ENCODE results near the gene CDC42EP4. TPM values are rescaled to one million over a fixed set of nuclear protein-coding genes. Genes with fewer than 3 reads are reported as not detected.
A peak's percentile ranks its signal among the peaks of the same experiment; 100 is the strongest.

The CDC42EP4 gene
- total and polyA plus RNA-seq, 4 donors: 50.4 to 106 (median 78.1) TPM

GRCh38 chr17:73346501-73347162 lies 34.8 kb upstream of the CDC42EP4 start:
- Histone ChIP-seq H3K9me3 (ENCODE audit: control insufficient read depth, insufficient read depth, low read length) (no peaks in the 10 kb centered on the region), H3K27ac (ENCODE audit: low read depth, low read length) (peak overlapping the region; percentile 98), H3K4me3 (ENCODE audit: low read depth, low read length) (no peak overlapping the region), H3K36me3 (ENCODE audit: control insufficient read depth, insufficient read depth, low read length) (peaks cover 23% of the 10 kb centered on the region), H3K4me1 (ENCODE audit: control insufficient read depth, insufficient read depth, low read length) (peaks cover 83% of the 10 kb centered on the region), H3K27me3 (ENCODE audit: control insufficient read depth, insufficient read depth, low read length) (no peaks in the 10 kb centered on the region)
- no peak for DNase-seq (ENCODE audit: low read depth in 4 of 6, low spot score in 6 of 6)
- 43% methylated on average over 7 of the region's 12 CpGs for WGBS (ENCODE audit: insufficient coverage)

- Histone ChIP-seq H3K4me1 (ENCODE audit: control insufficient read depth, insufficient read depth, low read length) (peaks cover 80% of the 10 kb centered on the region), H3K9me3 (ENCODE audit: control insufficient read depth, insufficient read depth, low read length) (no peaks in the 10 kb centered on the region), H3K27ac (ENCODE audit: low read depth, low read length) (peak overlapping the region; percentile 97), H3K36me3 (ENCODE audit: control insufficient read depth, insufficient read depth, low read length) (peaks cover 14% of the 10 kb centered on the region), H3K27me3 (ENCODE audit: control insufficient read depth, insufficient read depth, low read length) (no peaks in the 10 kb centered on the region), H3K4me3 (ENCODE audit: low read depth, low read length) (no peak overlapping the region)
- DNase-seq (ENCODE audit: low read depth in 4 of 6, low spot score in 6 of 6): no peak
- WGBS (ENCODE audit: insufficient coverage): 29% methylated on average over 7 of the region's 11 CpGs
Observed at GRCh38 chr17:73343739-73344454, 32.1 kb upstream of the CDC42EP4 start.

DNA sequence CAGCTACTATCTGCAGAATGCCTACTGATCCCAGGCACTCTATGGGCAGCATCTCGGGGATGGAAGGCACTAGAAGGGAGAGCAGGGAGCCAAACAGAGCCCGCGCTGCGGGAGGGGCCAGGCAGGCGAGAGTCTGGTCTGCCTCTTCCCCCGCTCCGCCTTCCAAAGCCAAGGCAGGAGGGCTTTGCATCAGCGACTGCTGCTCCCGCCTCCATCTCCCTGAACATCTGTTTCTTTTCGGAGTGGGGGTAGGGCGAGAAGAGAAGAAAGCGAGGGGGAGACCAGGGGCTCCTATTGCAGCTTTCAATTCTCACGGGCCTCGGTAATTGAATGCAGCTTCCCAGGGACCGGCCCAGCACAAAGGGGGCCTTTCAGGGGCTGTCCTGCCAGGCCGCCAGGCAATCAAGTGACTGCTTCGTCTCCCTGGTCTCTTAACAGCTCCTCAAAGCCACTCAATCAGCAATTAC lies 31.4 kb upstream of the CDC42EP4 start:
- no peaks in the 10 kb centered on the region for H3K9me3 ChIP-seq (ENCODE audit: control insufficient read depth, insufficient read depth, low read length)
- H3K4me3 ChIP-seq (ENCODE audit: low read depth, low read length): no peak overlapping the region
- H3K4me1 ChIP-seq (ENCODE audit: control insufficient read depth, insufficient read depth, low read length): peaks cover 80% of the 10 kb centered on the region

GRCh38 chr17:73342541-73343167 lies 30.9 kb upstream of the CDC42EP4 start:
- no peak for DNase-seq (ENCODE audit: low read depth in 4 of 6, low spot score in 6 of 6)
- WGBS (ENCODE audit: insufficient coverage): 0% methylated on average over 3 of the region's 7 CpGs

More for the DNA sequence above, 31.4 kb upstream of the CDC42EP4 start:
- Histone ChIP-seq H3K36me3 (ENCODE audit: control insufficient read depth, insufficient read depth, low read length) (peaks cover 13% of the 10 kb centered on the region), H3K27ac (ENCODE audit: low read depth, low read length) (peak overlapping the region; percentile 97), H3K27me3 (ENCODE audit: control insufficient read depth, insufficient read depth, low read length) (no peaks in the 10 kb centered on the region)
- DNase-seq (ENCODE audit: low read depth in 4 of 6, low spot score in 6 of 6): peak in 5 of 6 donors; percentile 74 to 97 (median 86)
- WGBS (ENCODE audit: insufficient coverage): 0% methylated on average over 14 of the region's 17 CpGs

GRCh38 chr17:73342050-73342522 lies 30.3 kb upstream of the CDC42EP4 start:
- peak overlapping the region; percentile 97 for H3K27ac ChIP-seq (ENCODE audit: low read depth, low read length)
- WGBS (ENCODE audit: insufficient coverage): 21% methylated on average over 12 of the region's 12 CpGs
- peaks cover 80% of the 10 kb centered on the region for H3K4me1 ChIP-seq (ENCODE audit: control insufficient read depth, insufficient read depth, low read length)

More at GRCh38 chr17:73342541-73343167, 30.9 kb upstream of the CDC42EP4 start:
- H3K36me3 ChIP-seq (ENCODE audit: control insufficient read depth, insufficient read depth, low read length): peaks cover 16% of the 10 kb centered on the region
- no peak overlapping the region for H3K4me3 ChIP-seq (ENCODE audit: low read depth, low read length)
- no peaks in the 10 kb centered on the region for H3K9me3 ChIP-seq (ENCODE audit: control insufficient read depth, insufficient read depth, low read length)
- peak overlapping the region; percentile 97 for H3K27ac ChIP-seq (ENCODE audit: low read depth, low read length)
- no peaks in the 10 kb centered on the region for H3K27me3 ChIP-seq (ENCODE audit: control insufficient read depth, insufficient read depth, low read length)
- peaks cover 80% of the 10 kb centered on the region for H3K4me1 ChIP-seq (ENCODE audit: control insufficient read depth, insufficient read depth, low read length)

GRCh38 chr17:73341350-73342049 lies 29.7 kb upstream of the CDC42EP4 start:
- H3K4me1 ChIP-seq (ENCODE audit: control insufficient read depth, insufficient read depth, low read length): peaks cover 80% of the 10 kb centered on the region
- H3K4me3 ChIP-seq (ENCODE audit: low read depth, low read length): no peak overlapping the region
- H3K9me3 ChIP-seq (ENCODE audit: control insufficient read depth, insufficient read depth, low read length): no peaks in the 10 kb centered on the region
- peak in 1 of 6 donors; percentile 47 for DNase-seq (ENCODE audit: low read depth in 4 of 6, low spot score in 6 of 6)
- H3K27me3 ChIP-seq (ENCODE audit: control insufficient read depth, insufficient read depth, low read length): no peaks in the 10 kb centered on the region
- peaks cover 22% of the 10 kb centered on the region for H3K36me3 ChIP-seq (ENCODE audit: control insufficient read depth, insufficient read depth, low read length)
- 38% methylated on average over 11 of the region's 15 CpGs for WGBS (ENCODE audit: insufficient coverage)
- H3K27ac ChIP-seq (ENCODE audit: low read depth, low read length): peak overlapping the region; percentile 97

More at GRCh38 chr17:73342050-73342522, 30.3 kb upstream of the CDC42EP4 start:
- Histone ChIP-seq H3K27me3 (ENCODE audit: control insufficient read depth, insufficient read depth, low read length) (no peaks in the 10 kb centered on the region), H3K4me3 (ENCODE audit: low read depth, low read length) (no peak overlapping the region), H3K36me3 (ENCODE audit: control insufficient read depth, insufficient read depth, low read length) (peaks cover 16% of the 10 kb centered on the region), H3K9me3 (ENCODE audit: control insufficient read depth, insufficient read depth, low read length) (no peaks in the 10 kb centered on the region)
- DNase-seq (ENCODE audit: low read depth in 4 of 6, low spot score in 6 of 6): peak in 4 of 6 donors; percentile 79 to 96 (median 89)

- Histone ChIP-seq H3K9me3 (ENCODE audit: control insufficient read depth, insufficient read depth, low read length) (no peaks in the 10 kb centered on the region), H3K4me1 (ENCODE audit: control insufficient read depth, insufficient read depth, low read length) (peaks cover 83% of the 10 kb centered on the region)
- WGBS (ENCODE audit: insufficient coverage): 96% methylated on average over 6 of the region's 7 CpGs
Observed at GRCh38 chr17:73340093-73340596, 28.3 kb upstream of the CDC42EP4 start.

GRCh38 chr17:73338566-73339197 lies 26.9 kb upstream of the CDC42EP4 start:
- H3K36me3 ChIP-seq (ENCODE audit: control insufficient read depth, insufficient read depth, low read length): peaks cover 25% of the 10 kb centered on the region
- no peaks in the 10 kb centered on the region for H3K27me3 ChIP-seq (ENCODE audit: control insufficient read depth, insufficient read depth, low read length)
- 82% methylated on average over 18 of the region's 22 CpGs for WGBS (ENCODE audit: insufficient coverage)
- H3K27ac ChIP-seq (ENCODE audit: low read depth, low read length): peak overlapping the region; percentile 93
- H3K4me1 ChIP-seq (ENCODE audit: control insufficient read depth, insufficient read depth, low read length): peaks cover 72% of the 10 kb centered on the region
- H3K4me3 ChIP-seq (ENCODE audit: low read depth, low read length): peak overlapping the region; percentile 16
- no peaks in the 10 kb centered on the region for H3K9me3 ChIP-seq (ENCODE audit: control insufficient read depth, insufficient read depth, low read length)
- DNase-seq (ENCODE audit: low read depth in 4 of 6, low spot score in 6 of 6): no peak

More at GRCh38 chr17:73340093-73340596, 28.3 kb upstream of the CDC42EP4 start:
- no peak for DNase-seq (ENCODE audit: low read depth in 4 of 6, low spot score in 6 of 6)
- H3K27ac ChIP-seq (ENCODE audit: low read depth, low read length): peak overlapping the region; percentile 93
- H3K27me3 ChIP-seq (ENCODE audit: control insufficient read depth, insufficient read depth, low read length): no peaks in the 10 kb centered on the region
- H3K36me3 ChIP-seq (ENCODE audit: control insufficient read depth, insufficient read depth, low read length): peaks cover 23% of the 10 kb centered on the region
- H3K4me3 ChIP-seq (ENCODE audit: low read depth, low read length): no peak overlapping the region

Measured in spinal cord (tissue), 10 donors.